ENCODE measurements around the gene ANXA9. TPM values are rescaled to one million over a fixed set of nuclear protein-coding genes. Genes with fewer than 3 reads are reported as not detected.

Gene ANXA9
- total RNA-seq, 2 experiments from 2014 or later = 0.65 to 1.1 TPM

DNA sequence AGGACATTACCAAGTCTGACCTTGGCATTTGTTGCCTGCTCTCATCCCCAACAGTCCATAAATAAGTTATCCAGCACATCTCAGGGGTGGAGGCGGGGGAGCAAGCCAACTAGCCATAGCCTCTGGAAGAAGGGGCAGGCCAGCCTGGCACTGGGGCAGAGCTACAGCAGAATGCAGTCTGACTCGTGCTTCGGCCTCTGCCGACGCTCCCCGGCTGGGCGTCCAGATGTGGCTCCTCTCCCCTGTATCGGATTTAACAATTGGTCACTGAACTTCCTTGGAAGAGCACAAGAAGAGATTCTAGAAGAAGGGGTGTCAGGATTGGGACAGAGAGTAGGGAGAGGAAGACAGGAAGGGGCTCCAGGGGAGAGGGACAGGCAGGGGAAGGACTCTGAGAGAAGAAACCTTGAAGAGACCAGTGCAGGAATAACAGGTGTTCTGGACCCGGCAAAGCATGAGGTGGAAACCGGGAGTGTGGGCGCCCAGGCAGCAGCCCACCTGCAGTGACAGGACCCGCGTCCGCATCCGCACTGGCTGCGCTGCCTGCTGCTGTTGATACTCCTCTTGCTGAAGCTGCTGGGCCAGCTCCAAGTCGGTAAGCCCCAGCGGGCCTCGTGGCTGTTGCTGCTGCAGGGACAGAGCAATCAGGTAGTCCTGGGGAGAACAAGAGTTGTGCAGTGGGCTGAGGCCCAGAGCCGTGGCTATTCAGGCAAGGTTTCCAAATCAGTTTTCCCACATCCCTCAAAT lies 15.2 kb downstream of the ANXA9 start:
- H3K36me3 ChIP-seq (ENCODE audit: insufficient read depth, low read length) = no peaks in the 10 kb centered on the region
- TF ChIP-seq, protein P1, sequence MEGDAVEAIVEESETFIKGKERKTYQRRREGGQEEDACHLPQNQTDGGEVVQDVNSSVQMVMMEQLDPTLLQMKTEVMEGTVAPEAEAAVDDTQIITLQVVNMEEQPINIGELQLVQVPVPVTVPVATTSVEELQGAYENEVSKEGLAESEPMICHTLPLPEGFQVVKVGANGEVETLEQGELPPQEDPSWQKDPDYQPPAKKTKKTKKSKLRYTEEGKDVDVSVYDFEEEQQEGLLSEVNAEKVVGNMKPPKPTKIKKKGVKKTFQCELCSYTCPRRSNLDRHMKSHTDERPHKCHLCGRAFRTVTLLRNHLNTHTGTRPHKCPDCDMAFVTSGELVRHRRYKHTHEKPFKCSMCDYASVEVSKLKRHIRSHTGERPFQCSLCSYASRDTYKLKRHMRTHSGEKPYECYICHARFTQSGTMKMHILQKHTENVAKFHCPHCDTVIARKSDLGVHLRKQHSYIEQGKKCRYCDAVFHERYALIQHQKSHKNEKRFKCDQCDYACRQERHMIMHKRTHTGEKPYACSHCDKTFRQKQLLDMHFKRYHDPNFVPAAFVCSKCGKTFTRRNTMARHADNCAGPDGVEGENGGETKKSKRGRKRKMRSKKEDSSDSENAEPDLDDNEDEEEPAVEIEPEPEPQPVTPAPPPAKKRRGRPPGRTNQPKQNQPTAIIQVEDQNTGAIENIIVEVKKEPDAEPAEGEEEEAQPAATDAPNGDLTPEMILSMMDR (conservative IDR thresholded peaks at IDR 0.05; ENCODE audit: low read length) = no peak
- no peak for TF ChIP-seq EZH2phosphoT487 (IDR thresholded peaks at IDR 0.05; ENCODE audit: borderline replicate concordance, low read depth, low read length)
- no peaks in the 10 kb centered on the region for H3K4me1 ChIP-seq (ENCODE audit: insufficient read depth, low read length, poor library complexity, severe bottlenecking)
- H3K9me3 ChIP-seq (ENCODE audit: low read length) = no peaks in the 10 kb centered on the region
- intact Hi-C loops (cut with micrococcal nuclease; ENCODE audit: unreplicated experiment) = no loop called here
- POLR2A ChIA-PET = interaction anchor here (0.7 kb wide), 1 partner anchor 12 kb away, joined by 4 read pairs; no protein-coding TSS in a partner anchor
- BruUV-seq (replicated peaks) = no TSS peak
- no peak overlapping the region for H3K4me2 ChIP-seq (ENCODE audit: low read length)
- H3K79me2 ChIP-seq (ENCODE audit: insufficient read depth, low read depth, low read length) = no peaks in the 10 kb centered on the region
- no peak overlapping the region for H3K27ac ChIP-seq (ENCODE audit: low read depth, low read length, poor library complexity, severe bottlenecking)
- DNase-seq (ENCODE audit: low spot score) = no peak
- no peak overlapping the region for H2AFZ ChIP-seq (ENCODE audit: low read length)
- no peak overlapping the region for H3K4me3 ChIP-seq (ENCODE audit: low read depth, low read length, poor library complexity, severe bottlenecking)
- no peaks in the 10 kb centered on the region for H3K9me2 ChIP-seq (ENCODE audit: insufficient read depth, low read length)
- CTCF ChIA-PET (ENCODE audit: unreplicated experiment) = interaction anchor here (1.0 kb wide), 1 partner anchor 437 kb away, joined by 3 read pairs; no protein-coding TSS in a partner anchor
- H4K20me1 ChIP-seq (ENCODE audit: insufficient read depth, low read length) = no peaks in the 10 kb centered on the region

DNA sequence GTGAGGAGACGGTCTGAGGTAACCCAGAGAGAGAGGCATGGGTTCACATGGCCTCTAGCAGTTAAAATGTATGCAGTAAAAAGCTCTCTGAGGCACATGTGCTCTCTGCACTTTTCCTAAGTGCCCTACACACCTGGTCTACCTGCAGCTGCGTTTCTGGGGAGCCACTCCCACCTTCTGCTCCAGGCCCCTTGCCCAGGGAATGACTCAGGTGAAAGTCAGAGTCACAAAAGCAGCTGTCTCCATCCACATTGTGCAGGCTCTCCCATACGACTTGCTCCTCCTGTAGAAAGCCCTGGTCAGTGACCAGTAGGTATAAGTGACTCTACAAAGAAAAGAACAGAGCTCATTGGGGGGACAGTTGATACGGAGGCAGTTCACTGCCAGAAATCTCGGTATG lies 15.9 kb downstream of the ANXA9 start:
- H3K4me2 ChIP-seq (ENCODE audit: low read length) = no peak overlapping the region
- DNase-seq (ENCODE audit: low spot score) = no peak
- H3K9me3 ChIP-seq (ENCODE audit: low read length) = no peaks in the 10 kb centered on the region
- no peaks in the 10 kb centered on the region for H3K79me2 ChIP-seq (ENCODE audit: insufficient read depth, low read depth, low read length)
- ChIA-PET POLR2A (no interaction called here), CTCF (ENCODE audit: unreplicated experiment) (no interaction called here)
- no peak overlapping the region for H3K27ac ChIP-seq (ENCODE audit: low read depth, low read length, poor library complexity, severe bottlenecking)
- TF ChIP-seq EZH2phosphoT487 (IDR thresholded peaks at IDR 0.05; ENCODE audit: borderline replicate concordance, low read depth, low read length) = no peak
- TF ChIP-seq, protein P1 (conservative IDR thresholded peaks at IDR 0.05; ENCODE audit: low read length) = no peak
- no peaks in the 10 kb centered on the region for H4K20me1 ChIP-seq (ENCODE audit: insufficient read depth, low read length)
- no peaks in the 10 kb centered on the region for H3K36me3 ChIP-seq (ENCODE audit: insufficient read depth, low read length)
- no peak overlapping the region for H3K4me3 ChIP-seq (ENCODE audit: low read depth, low read length, poor library complexity, severe bottlenecking)
- no peaks in the 10 kb centered on the region for H3K9me2 ChIP-seq (ENCODE audit: insufficient read depth, low read length)
- H3K4me1 ChIP-seq (ENCODE audit: insufficient read depth, low read length, poor library complexity, severe bottlenecking) = peaks cover 4% of the 10 kb centered on the region
- intact Hi-C loops (cut with micrococcal nuclease; ENCODE audit: unreplicated experiment) = no loop called here
- no TSS peak for BruUV-seq (replicated peaks)
- no peak overlapping the region for H2AFZ ChIP-seq (ENCODE audit: low read length)

DNA sequence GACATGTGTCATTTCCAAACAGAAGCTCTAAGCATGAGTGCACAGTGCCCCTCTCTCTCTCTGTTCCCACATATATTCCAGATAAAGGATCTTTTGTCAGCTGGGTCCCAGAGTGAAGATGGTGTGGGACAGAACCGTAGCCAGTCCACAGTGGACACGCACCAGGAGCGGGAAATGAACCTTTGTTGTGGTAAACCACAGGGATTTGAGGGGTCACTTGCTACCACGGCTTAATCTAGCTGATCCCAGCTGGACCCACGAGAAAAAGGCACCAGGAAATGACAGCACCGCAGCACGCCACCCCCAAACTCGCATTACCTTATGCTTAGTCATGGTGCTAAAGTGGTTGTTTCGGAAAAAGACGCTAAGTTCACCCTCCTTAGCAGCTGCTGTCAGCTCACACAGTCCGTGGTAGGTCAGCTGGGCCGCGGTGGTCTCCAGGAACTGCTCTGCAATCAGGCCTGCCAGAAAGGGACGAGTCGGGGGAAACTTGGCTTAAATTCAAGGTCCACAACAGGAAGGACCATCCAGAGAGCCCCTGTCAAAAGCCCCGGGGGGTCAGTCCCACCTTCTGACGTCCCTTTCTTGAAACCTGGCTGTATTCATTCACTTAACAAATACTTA lies 17.1 kb downstream of the ANXA9 start:
- no peaks in the 10 kb centered on the region for H3K9me2 ChIP-seq (ENCODE audit: insufficient read depth, low read length)
- H3K4me1 ChIP-seq (ENCODE audit: insufficient read depth, low read length, poor library complexity, severe bottlenecking) = peaks cover 15% of the 10 kb centered on the region
- H3K79me2 ChIP-seq (ENCODE audit: insufficient read depth, low read depth, low read length) = no peaks in the 10 kb centered on the region
- H4K20me1 ChIP-seq (ENCODE audit: insufficient read depth, low read length) = no peaks in the 10 kb centered on the region
- intact Hi-C loops (cut with micrococcal nuclease; ENCODE audit: unreplicated experiment) = no loop called here
- no peaks in the 10 kb centered on the region for H3K9me3 ChIP-seq (ENCODE audit: low read length)
- H3K4me2 ChIP-seq (ENCODE audit: low read length) = no peak overlapping the region
- no peak overlapping the region for H3K27ac ChIP-seq (ENCODE audit: low read depth, low read length, poor library complexity, severe bottlenecking)
- POLR2A ChIA-PET = no interaction called here
- H3K36me3 ChIP-seq (ENCODE audit: insufficient read depth, low read length) = no peaks in the 10 kb centered on the region
- no peak overlapping the region for H3K4me3 ChIP-seq (ENCODE audit: low read depth, low read length, poor library complexity, severe bottlenecking)
- no peak for TF ChIP-seq EZH2phosphoT487 (IDR thresholded peaks at IDR 0.05; ENCODE audit: borderline replicate concordance, low read depth, low read length)
- TF ChIP-seq, protein P1 (conservative IDR thresholded peaks at IDR 0.05; ENCODE audit: low read length) = no peak
- CTCF ChIA-PET (ENCODE audit: unreplicated experiment) = no interaction called here
- H2AFZ ChIP-seq (ENCODE audit: low read length) = no peak overlapping the region
- no TSS peak for BruUV-seq (replicated peaks)
- DNase-seq (ENCODE audit: low spot score) = no peak

Measured in OCI-LY7 (cell line).